PC-3 (cell line): ENCODE measurements around the gene PRICKLE4. TPM values are rescaled to one million over a fixed set of nuclear protein-coding genes. Genes with fewer than 3 reads are reported as not detected.

Experiments used
- ATAC-seq: fragments of 200-7000 bp; cut with Tn5 transposase; 2 replicates; pipeline ENCODE4 v1.9.1; 2020; ENCODE audit warnings: mild to moderate bottlenecking, moderate library complexity
- BruUV-seq: library from RNA; stranded (reverse); fragments of 400-500 nt; replicated peaks from 2 replicates; lab custom pipeline; 2021; lab: Mats Ljungman, UMichigan
- CTCF ChIA-PET: fragments of 300-600 bp; sonication (Branson Sonifier 250); formaldehyde crosslinking; loops from one replicate; lab custom pipeline; 2022; ENCODE audit warnings: antibody characterized with exemption; lab: Charles Lee
- POLR2A ChIA-PET: fragments of 300-600 bp; sonication (Branson Sonifier 250); formaldehyde crosslinking; loops from one replicate; lab custom pipeline; 2022; ENCODE audit warnings: antibody characterized with exemption; ENCODE audit not compliant: unreplicated experiment; lab: Charles Lee
- DNase-seq: peaks from one replicate; pipeline ENCODE4 v3.0.0-alpha.2; 2015
- H2AFZ ChIP-seq: fragments of 300-600 bp; sonication (generic); 2 replicates; pipeline ENCODE4 v1.6.0; 2016; ENCODE audit warnings: antibody characterized with exemption, low read length
- H3F3A ChIP-seq: fragments of 300-600 bp; sonication (generic); one replicate; pipeline ENCODE4 v1.6.0; 2017; ENCODE audit warnings: antibody characterized with exemption, low read length, control low read depth, mild to moderate bottlenecking; ENCODE audit not compliant: unreplicated experiment
- H3K27ac ChIP-seq: fragments of 300-600 bp; sonication (generic); 2 replicates; pipeline ENCODE4 v1.5.1; 2016; ENCODE audit warnings: mild to moderate bottlenecking, low read length
- H3K27me3 ChIP-seq: fragments of 300-600 bp; sonication (generic); 2 replicates; pipeline ENCODE4 v1.6.1; 2016; ENCODE audit warnings: low read length, mixed read lengths
- H3K36me3 ChIP-seq: fragments of 300-600 bp; sonication (generic); 2 replicates; pipeline ENCODE4 v1.6.1; 2016; ENCODE audit warnings: low read depth, mixed run types, low read length, mixed read lengths
- H3K4me1 ChIP-seq: fragments of 300-600 bp; sonication (generic); 2 replicates; pipeline ENCODE4 v1.5.1; 2016; ENCODE audit warnings: low read length; ENCODE audit not compliant: insufficient read depth
- H3K4me2 ChIP-seq: fragments of 300-600 bp; sonication (generic); 2 replicates; pipeline ENCODE4 v1.6.0; 2016; ENCODE audit warnings: low read length
- H3K4me3 ChIP-seq: fragments of 300-600 bp; sonication (generic); 2 replicates; pipeline ENCODE4 v1.5.1; 2016; ENCODE audit warnings: mild to moderate bottlenecking, low read length, mixed read lengths
- H3K79me2 ChIP-seq: fragments of 300-600 bp; sonication (generic); 2 replicates; pipeline ENCODE4 v1.6.1; 2017; ENCODE audit warnings: low read length, mixed read lengths
- H3K9ac ChIP-seq: fragments of 300-600 bp; sonication (generic); 2 replicates; pipeline ENCODE4 v1.6.0; 2016; ENCODE audit warnings: mild to moderate bottlenecking, low read length
- H3K9me2 ChIP-seq: fragments of 300-600 bp; sonication (generic); replicated peaks from 2 replicates; pipeline ENCODE4 v1.6.1; 2016; ENCODE audit warnings: mixed run types, low read length, mixed read lengths
- H3K9me3 ChIP-seq: fragments of 300-600 bp; sonication (generic); 2 replicates; pipeline ENCODE4 v1.6.1; 2016; ENCODE audit warnings: low read length, mixed read lengths
- H4K20me1 ChIP-seq: fragments of 300-600 bp; sonication (generic); 2 replicates; pipeline ENCODE4 v1.6.1; 2016; ENCODE audit warnings: low read length, mixed read lengths
- EZH2 ChIP-seq: fragments of 300-600 bp; sonication (generic); IDR thresholded peaks from one replicate; pipeline ENCODE4 v1.6.1; 2017; ENCODE audit warnings: antibody characterized with exemption, mild to moderate bottlenecking, low read length; ENCODE audit not compliant: unreplicated experiment
- EZH2phosphoT487 ChIP-seq: fragments of 300-600 bp; sonication (generic); IDR thresholded peaks from 2 replicates; pipeline ENCODE4 v1.6.1; 2018; ENCODE audit warnings: mild to moderate bottlenecking, antibody characterized with exemption, low read length, borderline replicate concordance
- intact Hi-C: fragments of 100-400 bp; cut with micrococcal nuclease; formaldehyde crosslinking; loops from 2 replicates; pipeline ENCODE4 v1.9.0; 2023
- total RNA-seq: library from RNA; depleted of rRNA; stranded (reverse); fragments of >200 nt; gene quantifications from 2 replicates; pipeline ENCODE4 v1.2.3, GENCODE V29; 2014
- TF ChIP-seq, protein P1 (sequence below): fragments of 300-600 bp; sonication (generic); conservative IDR thresholded peaks from 2 replicates; pipeline ENCODE4 v1.5.1; 2017; ENCODE audit warnings: antibody characterized with exemption, low read depth, mild to moderate bottlenecking, low read length

Gene PRICKLE4
- total RNA-seq, 1 experiment from 2014 or later, result 0.26 TPM

DNA sequence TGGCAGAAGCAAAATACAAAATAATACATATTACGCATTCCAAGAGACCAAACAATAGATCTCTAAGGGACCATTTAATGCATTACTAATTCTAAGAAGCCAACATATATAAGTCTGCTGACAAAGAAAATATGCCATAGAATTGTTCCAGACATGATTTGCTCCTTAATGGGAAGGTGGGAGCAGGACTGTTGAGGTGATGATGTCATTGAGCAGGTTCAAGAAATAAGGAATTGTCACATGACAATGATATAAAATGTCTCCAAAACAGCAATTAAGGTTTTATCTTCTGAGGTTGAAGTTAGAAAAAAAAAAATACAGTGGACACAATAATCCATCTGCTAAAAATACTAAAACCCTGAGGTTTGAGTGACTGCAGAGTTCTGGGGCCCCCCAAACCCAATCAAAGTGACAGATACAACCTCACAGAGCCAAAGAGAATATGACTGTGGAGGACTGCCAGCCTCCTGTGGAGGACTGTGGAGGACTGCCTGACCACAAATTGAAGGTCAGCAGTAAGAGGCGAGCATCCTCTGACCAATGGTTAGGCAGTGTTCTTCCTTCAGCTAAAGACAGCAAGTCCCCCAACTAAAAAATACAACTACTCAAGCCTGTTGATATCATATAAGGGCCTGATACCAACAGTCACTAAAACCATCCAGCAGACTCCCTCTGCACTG is 45.9 kb downstream of the PRICKLE4 start:
- Histone ChIP-seq H4K20me1 (no peaks in the 10 kb centered on the region), H3K4me2 (no peak overlapping the region), H3K9me3 (no peaks in the 10 kb centered on the region), H3K9me2 (no peaks in the 10 kb centered on the region), H3F3A (no peaks in the 10 kb centered on the region), H2AFZ (no peak overlapping the region), H3K4me3 (no peak overlapping the region), H3K79me2 (no peaks in the 10 kb centered on the region), H3K36me3 (no peaks in the 10 kb centered on the region), H3K27me3 (no peaks in the 10 kb centered on the region), H3K9ac (no peak overlapping the region), H3K27ac (no peak overlapping the region), H3K4me1 (peaks cover 12% of the 10 kb centered on the region)
- ATAC-seq, result no peak
- TF ChIP-seq, protein P1, sequence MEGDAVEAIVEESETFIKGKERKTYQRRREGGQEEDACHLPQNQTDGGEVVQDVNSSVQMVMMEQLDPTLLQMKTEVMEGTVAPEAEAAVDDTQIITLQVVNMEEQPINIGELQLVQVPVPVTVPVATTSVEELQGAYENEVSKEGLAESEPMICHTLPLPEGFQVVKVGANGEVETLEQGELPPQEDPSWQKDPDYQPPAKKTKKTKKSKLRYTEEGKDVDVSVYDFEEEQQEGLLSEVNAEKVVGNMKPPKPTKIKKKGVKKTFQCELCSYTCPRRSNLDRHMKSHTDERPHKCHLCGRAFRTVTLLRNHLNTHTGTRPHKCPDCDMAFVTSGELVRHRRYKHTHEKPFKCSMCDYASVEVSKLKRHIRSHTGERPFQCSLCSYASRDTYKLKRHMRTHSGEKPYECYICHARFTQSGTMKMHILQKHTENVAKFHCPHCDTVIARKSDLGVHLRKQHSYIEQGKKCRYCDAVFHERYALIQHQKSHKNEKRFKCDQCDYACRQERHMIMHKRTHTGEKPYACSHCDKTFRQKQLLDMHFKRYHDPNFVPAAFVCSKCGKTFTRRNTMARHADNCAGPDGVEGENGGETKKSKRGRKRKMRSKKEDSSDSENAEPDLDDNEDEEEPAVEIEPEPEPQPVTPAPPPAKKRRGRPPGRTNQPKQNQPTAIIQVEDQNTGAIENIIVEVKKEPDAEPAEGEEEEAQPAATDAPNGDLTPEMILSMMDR, result no peak
- TF ChIP-seq EZH2phosphoT487 (no peak), EZH2 (no peak)
- intact Hi-C loops, result no loop called here
- CTCF ChIA-PET, result no interaction called here
- POLR2A ChIA-PET, result no interaction called here
- no TSS peak for BruUV-seq
- no peak for DNase-seq

GRCh38 chr6:41832263-41832662 is 51.7 kb downstream of the PRICKLE4 start:
- H2AFZ ChIP-seq, result no peak overlapping the region
- TF ChIP-seq, protein P1, result no peak
- TF ChIP-seq EZH2phosphoT487, result no peak
- no peak for TF ChIP-seq EZH2
- POLR2A ChIA-PET, result no interaction called here
- no peak overlapping the region for H3K9ac ChIP-seq
- H3K9me3 ChIP-seq, result no peaks in the 10 kb centered on the region
- no peaks in the 10 kb centered on the region for H3K36me3 ChIP-seq
- H3K9me2 ChIP-seq, result no peaks in the 10 kb centered on the region
- DNase-seq (no peak), ATAC-seq (no peak)
- no peaks in the 10 kb centered on the region for H4K20me1 ChIP-seq
- no peak overlapping the region for H3K27ac ChIP-seq
- no TSS peak for BruUV-seq
- intact Hi-C loops, result no loop called here
- H3K27me3 ChIP-seq, result no peaks in the 10 kb centered on the region
- H3K4me2 ChIP-seq, result no peak overlapping the region
- no peaks in the 10 kb centered on the region for H3K4me1 ChIP-seq
- CTCF ChIA-PET, result no interaction called here
- H3F3A ChIP-seq, result no peaks in the 10 kb centered on the region
- H3K4me3 ChIP-seq, result no peak overlapping the region
- no peaks in the 10 kb centered on the region for H3K79me2 ChIP-seq

DNA sequence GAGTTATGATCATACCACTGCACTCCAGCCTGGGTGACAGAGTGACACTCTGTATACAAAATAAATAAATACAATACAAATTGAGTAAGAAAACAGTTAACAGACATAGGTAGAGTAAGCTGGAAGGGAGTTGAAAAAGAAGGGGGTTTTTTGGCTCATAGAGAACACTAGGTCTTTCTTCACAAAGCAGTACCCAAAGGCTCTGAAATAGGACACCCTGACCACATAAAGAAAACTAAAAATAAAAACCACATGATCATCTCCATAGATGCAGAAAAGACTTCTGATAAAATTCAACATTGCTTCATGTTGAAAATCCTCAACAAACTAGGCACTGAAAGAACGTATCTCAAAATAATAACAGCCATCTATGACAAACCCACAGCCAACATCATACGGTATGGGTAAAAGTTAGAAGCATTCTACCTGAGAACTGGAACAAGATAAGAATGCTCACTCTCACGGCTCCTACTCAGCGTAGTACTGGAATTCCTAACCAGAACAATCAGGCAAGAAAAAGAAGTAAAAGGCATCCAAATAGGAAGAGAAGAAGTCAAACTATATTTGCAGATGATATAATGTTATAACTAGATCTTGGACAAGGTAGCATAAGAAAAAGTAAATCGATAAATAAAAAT is 55.6 kb downstream of the PRICKLE4 start:
- H3K4me2 ChIP-seq, result no peak overlapping the region
- ChIA-PET POLR2A (no interaction called here), CTCF (interaction anchor here (0.6 kb wide), 1 partner anchor 53 kb away, joined by 3 read pairs; no protein-coding TSS in a partner anchor)
- H3K79me2 ChIP-seq, result no peaks in the 10 kb centered on the region
- H4K20me1 ChIP-seq, result no peaks in the 10 kb centered on the region
- H3K4me3 ChIP-seq, result no peak overlapping the region
- H3K36me3 ChIP-seq, result no peaks in the 10 kb centered on the region
- no peak overlapping the region for H2AFZ ChIP-seq
- H3K27ac ChIP-seq, result no peak overlapping the region
- no peaks in the 10 kb centered on the region for H3K9me3 ChIP-seq
- H3K27me3 ChIP-seq, result no peaks in the 10 kb centered on the region
- H3K9ac ChIP-seq, result no peak overlapping the region
- no TSS peak for BruUV-seq
- ATAC-seq (no peak), DNase-seq (no peak)
- intact Hi-C loops, result no loop called here
- H3F3A ChIP-seq, result no peaks in the 10 kb centered on the region
- no peaks in the 10 kb centered on the region for H3K4me1 ChIP-seq
- H3K9me2 ChIP-seq, result no peaks in the 10 kb centered on the region
- TF ChIP-seq, protein P1, result no peak
- no peak for TF ChIP-seq EZH2
- TF ChIP-seq EZH2phosphoT487, result no peak
